Lung (tissue), 12 donors: Measurements from ENCODE around the gene SEMA5B. TPM values are rescaled to one million over a fixed set of nuclear protein-coding genes. Genes with fewer than 3 reads are reported as not detected.

ENCODE experiments used
- ATAC-seq: fragments of 200-7000 bp; cut with Tn5 transposase; one replicate; pipeline ENCODE4 v1.9.1; 2020; ENCODE audit warnings: moderate number of reproducible peaks; ENCODE audit not compliant: insufficient read depth, low FRiP score
- DNase-seq, 3 donors: peaks; one replicate each; pipeline ENCODE4 v3.0.0-alpha.2; 2013 to 2017
- H3K27ac ChIP-seq, 2 donors: one replicate each; pipeline ENCODE4 v1.5.1; 2013; ENCODE audit warnings: mild to moderate bottlenecking in 2 of 2, moderate library complexity in 2 of 2, control low read depth in 1 of 2, inconsistent platforms in 1 of 2, low read depth in 1 of 2, low read length in 1 of 2
- H3K27me3 ChIP-seq, 3 donors: one replicate each; pipeline ENCODE4 v1.5.1; 2013; ENCODE audit warnings: low read length in 2 of 3; ENCODE audit not compliant: control insufficient read depth in 3 of 3, insufficient read depth in 3 of 3
- H3K36me3 ChIP-seq, 4 donors: one replicate each; pipeline ENCODE4 v1.5.1; 2013; ENCODE audit warnings: low read length in 4 of 4, mild to moderate bottlenecking in 1 of 4, moderate library complexity in 1 of 4; ENCODE audit not compliant: control insufficient read depth in 4 of 4, insufficient read depth in 4 of 4
- H3K4me1 ChIP-seq, 5 donors: one replicate each; pipeline ENCODE4 v1.5.1; 2013; ENCODE audit warnings: low read length in 5 of 5, mild to moderate bottlenecking in 2 of 5, moderate library complexity in 1 of 5; ENCODE audit not compliant: control insufficient read depth in 5 of 5, insufficient read depth in 5 of 5
- H3K4me3 ChIP-seq: one replicate; pipeline ENCODE4 v1.5.1; 2013; ENCODE audit warnings: mild to moderate bottlenecking, control low read depth, moderate library complexity
- H3K9ac ChIP-seq, 2 donors: one replicate each; pipeline ENCODE4 v1.5.1; 2013; ENCODE audit warnings: low read length in 2 of 2, control low read depth in 1 of 2; ENCODE audit not compliant: insufficient read depth in 1 of 2
- H3K9me3 ChIP-seq, 4 donors: one replicate each; pipeline ENCODE4 v1.5.1; 2013; ENCODE audit warnings: low read length in 3 of 4, mild to moderate bottlenecking in 1 of 4, moderate library complexity in 1 of 4; ENCODE audit not compliant: control insufficient read depth in 4 of 4, insufficient read depth in 3 of 4
- CTCF ChIP-seq: IDR thresholded peaks from 2 replicates; pipeline ENCODE4 v1.5.1; 2012; ENCODE audit warnings: mild to moderate bottlenecking; ENCODE audit errors: control extremely low read depth, extremely low read depth
- WGBS, 2 donors: extraction: QIAGEN DNeasy Blood & Tissue Kit; methylation state at CpG; one replicate each; pipeline ENCODE4 v1.1.7; 2013; 5-methylcytosine and 5-hydroxymethylcytosine counted together
- polyA plus RNA-seq, 2 donors: library from polyadenylated mRNA; stranded (reverse); fragments of 200-250 nt; gene quantifications; one replicate each; pipeline ENCODE4 v1.2.1, GENCODE V29; 2013
- total RNA-seq, 2 donors: library from RNA; depleted of rRNA in 1 of 2; stranded (reverse); fragments of >200 nt in 1 of 2; gene quantifications; one replicate each; pipeline ENCODE4 v1.2.1, GENCODE V29; 2014 to 2021
- donor health status: control.
- donor health status: control.
- donor health status: Bipolar disorder and iron deficiency.
- donor health status: healthy.
- donor health status: DM: yes; HTN: yes; CAD: no.

Gene SEMA5B
- total and polyA plus RNA-seq, 4 donors: 0.30 to 2.2 (median 0.48) TPM

GRCh38 chr3:122893282-122893681 is 134.3 kb downstream of the SEMA5B start:
- peaks cover 0 to 5% (median 2%) of the 10 kb centered on the region in 3 donors for H3K27me3 ChIP-seq
- H3K36me3 ChIP-seq: no peaks in the 10 kb centered on the region
- H3K4me3 ChIP-seq: no peak overlapping the region
- TF ChIP-seq CTCF: no peak
- ATAC-seq: no peak
- WGBS, 2 donors: 82 to 85% methylated on average over 8 of the region's 8 CpGs
- no peak overlapping the region for H3K27ac ChIP-seq
- DNase-seq: no peak
- H3K4me1 ChIP-seq: peaks cover 0 to 7% (median 0%) of the 10 kb centered on the region in 5 donors
- no peak overlapping the region for H3K9ac ChIP-seq
- no peaks in the 10 kb centered on the region for H3K9me3 ChIP-seq

GRCh38 chr3:122892118-122892960 is 135.2 kb downstream of the SEMA5B start:
- H3K4me3 ChIP-seq: no peak overlapping the region

GRCh38 chr3:122890720-122891220 is 136.8 kb downstream of the SEMA5B start:
- DNase-seq: no peak
- no peak overlapping the region for H3K9ac ChIP-seq
- no peak for TF ChIP-seq CTCF
- no peaks in the 10 kb centered on the region for H3K36me3 ChIP-seq
- no peaks in the 10 kb centered on the region for H3K9me3 ChIP-seq
- H3K27me3 ChIP-seq: peaks cover 0 to 5% (median 0%) of the 10 kb centered on the region in 3 donors
- peaks cover 0 to 7% (median 0%) of the 10 kb centered on the region in 5 donors for H3K4me1 ChIP-seq
- WGBS, 2 donors: 94 to 98% methylated on average over 4 of the region's 4 CpGs
- ATAC-seq: no peak
- H3K4me3 ChIP-seq: no peak overlapping the region
- H3K27ac ChIP-seq: no peak overlapping the region

More at GRCh38 chr3:122892118-122892960, 135.2 kb downstream of the SEMA5B start:
- ATAC-seq (no peak), DNase-seq (no peak)
- TF ChIP-seq CTCF: no peak
- H3K27me3 ChIP-seq: peaks cover 0 to 5% (median 0%) of the 10 kb centered on the region in 3 donors
- H3K36me3 ChIP-seq: no peaks in the 10 kb centered on the region
- peaks cover 0 to 7% (median 0%) of the 10 kb centered on the region in 5 donors for H3K4me1 ChIP-seq
- H3K27ac ChIP-seq: no peak overlapping the region
- H3K9me3 ChIP-seq: no peaks in the 10 kb centered on the region
- 91% methylated on average over 21 of the region's 21 CpGs for WGBS, 2 donors
- H3K9ac ChIP-seq: no peak overlapping the region
